Measurements from ENCODE around the gene MRPL24.

DNA sequence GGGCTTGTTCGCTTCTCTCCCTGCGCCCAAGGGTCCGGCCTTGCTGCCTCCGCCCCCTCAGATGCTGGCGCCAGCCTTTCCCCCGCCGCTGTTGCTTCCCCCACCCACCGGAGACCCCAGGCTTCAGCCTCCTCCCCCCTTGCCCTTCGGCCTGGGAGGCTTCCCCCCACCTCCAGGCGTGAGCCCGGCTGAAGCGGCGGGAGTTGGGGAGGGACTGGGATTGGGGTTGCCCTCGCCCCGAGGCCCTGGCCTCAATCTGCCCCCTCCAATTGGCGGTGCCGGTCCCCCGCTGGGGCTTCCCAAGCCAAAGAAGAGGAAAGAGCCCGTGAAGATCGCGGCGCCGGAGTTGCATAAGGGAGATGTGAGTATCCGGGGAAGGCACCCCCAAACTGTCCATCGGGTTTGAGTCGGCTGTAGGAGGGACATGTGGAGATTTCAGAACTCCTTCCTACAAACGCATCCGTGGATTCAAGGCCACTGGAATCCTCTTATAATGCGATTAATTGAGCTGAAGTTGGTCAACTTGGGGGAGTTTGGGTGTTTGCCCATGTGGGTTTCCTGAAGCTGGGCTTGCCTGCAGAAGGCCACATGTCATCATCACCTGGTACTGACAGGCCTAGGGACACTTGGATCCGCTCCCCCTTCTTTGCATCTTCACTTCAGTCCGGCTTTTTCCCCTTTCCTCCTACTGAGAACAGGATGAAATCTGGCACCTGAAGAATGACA, 27.2 kb upstream of the MRPL24 start:
- no peak for TF ChIP-seq POLR2A (IDR thresholded peaks at IDR 0.05)
- TF ChIP-seq CTCF (IDR thresholded peaks at IDR 0.05) = no peak
